HEK293 (cell line): Measurements from ENCODE around the gene CEP170B.

ENCODE experiments used
- CTCF ChIA-PET: fragments of 350-600 bp; formaldehyde crosslinking; extraction: SDS; loops from one replicate; lab custom pipeline; 2021; ENCODE audit warnings: antibody characterized with exemption; lab: Yijun Ruan, JAX
- POLR2A ChIA-PET: fragments of 300-600 bp; formaldehyde crosslinking; extraction: SDS; loops from one replicate; lab custom pipeline; 2020; ENCODE audit warnings: antibody characterized with exemption, inconsistent platforms; lab: Yijun Ruan, JAX
- H3K27ac ChIP-seq: fragments of 200-500 bp; sonication (Bioruptor generic); 2 replicates; pipeline ENCODE4 v1.5.1; 2014; ENCODE audit warnings: low read depth, low read length, control low read depth, inconsistent platforms; ENCODE audit errors: extremely low read depth
- H3K36me3 ChIP-seq, 2 experiments: fragments of 200-500 bp in 1 of 2; sonication (Bioruptor generic) in 1 of 2; 1 replicate in 1 of 2; 2 replicates in 1 of 2; pipeline ENCODE4 v1.5.1; 2014 to 2017; ENCODE audit warnings: inconsistent platforms in 2 of 2, low read length in 2 of 2; ENCODE audit not compliant: control insufficient read depth in 2 of 2, insufficient read depth in 1 of 2
- H3K4me1 ChIP-seq: fragments of 200-500 bp; sonication (Bioruptor generic); 2 replicates; pipeline ENCODE4 v1.5.1; 2014; ENCODE audit warnings: mild to moderate bottlenecking, low read length, inconsistent platforms; ENCODE audit not compliant: control insufficient read depth, insufficient read depth
- H3K4me3 ChIP-seq: 2 replicates; pipeline ENCODE4 v1.5.1; 2011; ENCODE audit warnings: low read depth, mild to moderate bottlenecking, control low read depth, low read length, moderate library complexity
- H3K9me3 ChIP-seq: fragments of 200-500 bp; sonication (Bioruptor generic); 2 replicates; pipeline ENCODE4 v1.5.1; 2014; ENCODE audit warnings: low read depth, low read length, inconsistent platforms; ENCODE audit not compliant: control insufficient read depth, insufficient read depth
- FEZF1 ChIP-seq: fragments of 450-650 bp; formaldehyde crosslinking; IDR thresholded peaks from 2 replicates; pipeline ENCODE4 v1.5.1; 2016; ENCODE audit warnings: missing biosample characterization, missing genetic modification characterization
- GLIS2 ChIP-seq: fragments of 450-650 bp; formaldehyde crosslinking; IDR thresholded peaks from 2 replicates; pipeline ENCODE4 v1.5.1; 2016; ENCODE audit warnings: missing biosample characterization, missing genetic modification characterization
- KLF1 ChIP-seq: fragments of 450-650 bp; formaldehyde crosslinking; IDR thresholded peaks from 2 replicates; pipeline ENCODE4 v1.5.1; 2016; ENCODE audit warnings: missing biosample characterization, missing genetic modification characterization
- RBAK ChIP-seq: fragments of 450-650 bp; formaldehyde crosslinking; IDR thresholded peaks from 2 replicates; pipeline ENCODE4 v1.5.1; 2016; ENCODE audit warnings: missing biosample characterization, missing genetic modification characterization
- ZBTB17 ChIP-seq: fragments of 450-650 bp; formaldehyde crosslinking; IDR thresholded peaks from 2 replicates; pipeline ENCODE4 v1.5.1; 2016; ENCODE audit warnings: missing biosample characterization, missing genetic modification characterization
- ZFP41 ChIP-seq: fragments of 450-650 bp; formaldehyde crosslinking; IDR thresholded peaks from 2 replicates; pipeline ENCODE4 v1.5.1; 2016; ENCODE audit warnings: missing biosample characterization, missing genetic modification characterization, borderline replicate concordance
- ZIC2 ChIP-seq: fragments of 450-650 bp; formaldehyde crosslinking; IDR thresholded peaks from 2 replicates; pipeline ENCODE4 v1.5.1; 2016; ENCODE audit warnings: missing biosample characterization, missing genetic modification characterization
- ZNF391 ChIP-seq: fragments of 450-650 bp; formaldehyde crosslinking; IDR thresholded peaks from 2 replicates; pipeline ENCODE4 v1.5.1; 2016; ENCODE audit warnings: low read depth, missing biosample characterization, missing genetic modification characterization, borderline replicate concordance
- ZNF423 ChIP-seq: fragments of 450-650 bp; formaldehyde crosslinking; IDR thresholded peaks from 2 replicates; pipeline ENCODE4 v1.5.1; 2016; ENCODE audit warnings: missing biosample characterization, missing genetic modification characterization
- ZNF560 ChIP-seq: fragments of 450-650 bp; formaldehyde crosslinking; IDR thresholded peaks from 2 replicates; pipeline ENCODE4 v1.5.1; 2017; ENCODE audit warnings: missing biosample characterization, missing genetic modification characterization, borderline replicate concordance
- ZNF626 ChIP-seq: fragments of 450-650 bp; sonication (Bioruptor Pico); formaldehyde crosslinking; IDR thresholded peaks from 2 replicates; pipeline ENCODE4 v1.5.1; 2018; ENCODE audit warnings: missing biosample characterization, missing genetic modification characterization, inconsistent platforms
- ZNF664 ChIP-seq: fragments of 450-650 bp; formaldehyde crosslinking; IDR thresholded peaks from 2 replicates; pipeline ENCODE4 v1.5.1; 2016; ENCODE audit warnings: missing biosample characterization, missing genetic modification characterization
- ZNF670 ChIP-seq: fragments of 450-650 bp; formaldehyde crosslinking; IDR thresholded peaks from 2 replicates; pipeline ENCODE4 v1.5.1; 2016; ENCODE audit warnings: missing biosample characterization, missing genetic modification characterization, low read depth
- ZNF792 ChIP-seq: fragments of 450-650 bp; formaldehyde crosslinking; IDR thresholded peaks from 2 replicates; pipeline ENCODE4 v1.5.1; 2016; ENCODE audit warnings: missing biosample characterization, missing genetic modification characterization
- TF ChIP-seq, protein P1 (sequence below): fragments of 450-650 bp; IDR thresholded peaks from 2 replicates; pipeline ENCODE4 v1.5.1; 2018; ENCODE audit warnings: missing biosample characterization, missing genetic modification characterization
- TF ChIP-seq, protein P2 (sequence below): fragments of 450-650 bp; formaldehyde crosslinking; IDR thresholded peaks from 2 replicates; pipeline ENCODE4 v1.5.1; 2017; ENCODE audit warnings: missing biosample characterization, missing genetic modification characterization
- TF ChIP-seq, protein P3 (sequence below): fragments of 450-650 bp; formaldehyde crosslinking; IDR thresholded peaks from 2 replicates; pipeline ENCODE4 v1.5.1; 2016; ENCODE audit warnings: missing biosample characterization, missing genetic modification characterization

Gene CEP170B

DNA sequence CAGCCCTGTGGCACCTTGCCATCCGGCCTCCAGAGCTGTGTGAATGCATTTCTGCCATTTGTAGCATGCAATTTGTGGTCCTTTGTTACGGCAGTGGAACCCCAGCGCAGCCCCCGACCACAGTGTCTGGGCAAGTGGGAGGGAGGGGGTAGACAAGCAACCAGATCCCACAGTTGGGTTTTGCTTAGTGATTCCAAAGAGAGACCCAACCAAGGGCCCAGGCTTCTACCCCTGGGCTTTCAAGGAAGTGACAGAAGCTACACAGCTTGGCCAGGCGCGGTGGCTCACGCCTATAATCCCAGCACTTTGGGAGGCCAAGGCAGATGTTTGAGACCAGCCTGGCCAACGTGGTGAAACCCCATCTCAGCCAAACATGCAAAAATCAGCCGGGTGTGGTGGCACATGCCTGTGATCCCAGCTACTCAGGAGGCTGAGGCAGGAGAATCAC is 46.3 kb upstream of the CEP170B start:
- H3K27ac ChIP-seq: no peak overlapping the region
- H3K9me3 ChIP-seq: no peaks in the 10 kb centered on the region
- no peak overlapping the region for H3K4me3 ChIP-seq
- H3K4me1 ChIP-seq: peaks cover 3% of the 10 kb centered on the region; the same call in 1 of the 2 replicates
- TF ChIP-seq ZNF664: no peak
- TF ChIP-seq, protein P1, sequence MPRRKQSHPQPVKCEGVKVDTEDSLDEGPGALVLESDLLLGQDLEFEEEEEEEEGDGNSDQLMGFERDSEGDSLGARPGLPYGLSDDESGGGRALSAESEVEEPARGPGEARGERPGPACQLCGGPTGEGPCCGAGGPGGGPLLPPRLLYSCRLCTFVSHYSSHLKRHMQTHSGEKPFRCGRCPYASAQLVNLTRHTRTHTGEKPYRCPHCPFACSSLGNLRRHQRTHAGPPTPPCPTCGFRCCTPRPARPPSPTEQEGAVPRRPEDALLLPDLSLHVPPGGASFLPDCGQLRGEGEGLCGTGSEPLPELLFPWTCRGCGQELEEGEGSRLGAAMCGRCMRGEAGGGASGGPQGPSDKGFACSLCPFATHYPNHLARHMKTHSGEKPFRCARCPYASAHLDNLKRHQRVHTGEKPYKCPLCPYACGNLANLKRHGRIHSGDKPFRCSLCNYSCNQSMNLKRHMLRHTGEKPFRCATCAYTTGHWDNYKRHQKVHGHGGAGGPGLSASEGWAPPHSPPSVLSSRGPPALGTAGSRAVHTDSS (tag by site-specific recombination): no peak
- TF ChIP-seq ZNF423: no peak
- TF ChIP-seq, protein P2, sequence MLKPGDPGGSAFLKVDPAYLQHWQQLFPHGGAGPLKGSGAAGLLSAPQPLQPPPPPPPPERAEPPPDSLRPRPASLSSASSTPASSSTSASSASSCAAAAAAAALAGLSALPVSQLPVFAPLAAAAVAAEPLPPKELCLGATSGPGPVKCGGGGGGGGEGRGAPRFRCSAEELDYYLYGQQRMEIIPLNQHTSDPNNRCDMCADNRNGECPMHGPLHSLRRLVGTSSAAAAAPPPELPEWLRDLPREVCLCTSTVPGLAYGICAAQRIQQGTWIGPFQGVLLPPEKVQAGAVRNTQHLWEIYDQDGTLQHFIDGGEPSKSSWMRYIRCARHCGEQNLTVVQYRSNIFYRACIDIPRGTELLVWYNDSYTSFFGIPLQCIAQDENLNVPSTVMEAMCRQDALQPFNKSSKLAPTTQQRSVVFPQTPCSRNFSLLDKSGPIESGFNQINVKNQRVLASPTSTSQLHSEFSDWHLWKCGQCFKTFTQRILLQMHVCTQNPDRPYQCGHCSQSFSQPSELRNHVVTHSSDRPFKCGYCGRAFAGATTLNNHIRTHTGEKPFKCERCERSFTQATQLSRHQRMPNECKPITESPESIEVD: no peak
- TF ChIP-seq FEZF1 (tag by site-specific recombination): no peak
- no peak for TF ChIP-seq ZNF626 (tag by site-specific recombination)
- TF ChIP-seq RBAK (tag by site-specific recombination): no peak
- no peak for TF ChIP-seq GLIS2
- no peak for TF ChIP-seq ZNF391 (tag by site-specific recombination)
- TF ChIP-seq, protein P3, sequence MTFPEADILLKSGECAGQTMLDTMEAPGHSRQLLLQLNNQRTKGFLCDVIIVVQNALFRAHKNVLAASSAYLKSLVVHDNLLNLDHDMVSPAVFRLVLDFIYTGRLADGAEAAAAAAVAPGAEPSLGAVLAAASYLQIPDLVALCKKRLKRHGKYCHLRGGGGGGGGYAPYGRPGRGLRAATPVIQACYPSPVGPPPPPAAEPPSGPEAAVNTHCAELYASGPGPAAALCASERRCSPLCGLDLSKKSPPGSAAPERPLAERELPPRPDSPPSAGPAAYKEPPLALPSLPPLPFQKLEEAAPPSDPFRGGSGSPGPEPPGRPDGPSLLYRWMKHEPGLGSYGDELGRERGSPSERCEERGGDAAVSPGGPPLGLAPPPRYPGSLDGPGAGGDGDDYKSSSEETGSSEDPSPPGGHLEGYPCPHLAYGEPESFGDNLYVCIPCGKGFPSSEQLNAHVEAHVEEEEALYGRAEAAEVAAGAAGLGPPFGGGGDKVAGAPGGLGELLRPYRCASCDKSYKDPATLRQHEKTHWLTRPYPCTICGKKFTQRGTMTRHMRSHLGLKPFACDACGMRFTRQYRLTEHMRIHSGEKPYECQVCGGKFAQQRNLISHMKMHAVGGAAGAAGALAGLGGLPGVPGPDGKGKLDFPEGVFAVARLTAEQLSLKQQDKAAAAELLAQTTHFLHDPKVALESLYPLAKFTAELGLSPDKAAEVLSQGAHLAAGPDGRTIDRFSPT (tag by site-specific recombination): no peak
- no peak for TF ChIP-seq ZBTB17 (tag by site-specific recombination)
- no peak for TF ChIP-seq ZIC2 (tag by site-specific recombination)
- no peak for TF ChIP-seq ZNF792 (tag by site-specific recombination)
- POLR2A ChIA-PET: interaction anchor here (1.5 kb wide), 1 partner anchor 66 kb away, joined by 3 read pairs; the partner anchor contains the start of gene SIVA1
- H3K36me3 ChIP-seq: peaks cover 0 to 8% of the 10 kb centered on the region in 2 experiments; a peak in 1 of 3 replicates
- CTCF ChIA-PET: interaction anchor here (0.6 to 1.1 kb wide), 4 partner anchors 31 to 598 kb away, joined by 3 to 4 read pairs (median 3); no protein-coding TSS in a partner anchor

DNA sequence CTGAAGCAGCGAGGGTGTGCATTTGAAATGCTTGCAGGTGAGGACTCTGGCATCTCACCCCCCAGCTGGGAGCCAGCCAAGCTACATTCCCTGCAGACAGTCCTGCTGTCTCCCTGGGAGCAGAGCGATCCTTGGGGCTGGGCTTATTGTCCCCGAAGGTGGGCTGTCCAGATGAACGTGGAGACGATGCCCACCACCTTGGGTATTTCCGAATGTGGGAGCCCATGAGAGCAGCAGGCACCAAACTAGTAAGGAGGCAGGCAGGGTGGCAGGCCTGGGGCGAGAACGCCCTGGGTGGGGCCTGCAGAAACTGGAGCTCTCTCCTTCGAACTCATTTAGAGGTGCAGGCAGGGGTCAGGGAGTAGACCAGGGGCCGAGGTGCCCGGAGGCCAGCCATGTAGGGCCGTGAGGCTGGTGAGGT is 45.7 kb upstream of the CEP170B start:
- Histone ChIP-seq H3K36me3 (peaks cover 0 to 8% of the 10 kb centered on the region in 2 experiments; a peak in 1 of 3 replicates), H3K4me3 (no peak overlapping the region), H3K4me1 (peaks cover 3% of the 10 kb centered on the region; the same call in 1 of the 2 replicates), H3K9me3 (no peaks in the 10 kb centered on the region), H3K27ac (no peak overlapping the region)
- TF ChIP-seq ZNF670 (tag by site-specific recombination) (no peak), KLF1 (tag by site-specific recombination) (peak; percentile 41), ZFP41 (tag by site-specific recombination) (no peak), ZNF560 (no peak)
- ChIA-PET CTCF (interaction anchor here (0.9 kb wide), 1 partner anchor 51 kb away, joined by 4 read pairs; no protein-coding TSS in a partner anchor), POLR2A (interaction anchor here (1.5 kb wide), 1 partner anchor 67 kb away, joined by 3 read pairs; the partner anchor contains the start of gene SIVA1)
